ENCODE measurements around the gene MMADHC. TPM values are rescaled to one million over a fixed set of nuclear protein-coding genes. Genes with fewer than 3 reads are reported as not detected.

MMADHC gene
- total and polyA plus RNA-seq, 2 donors from 2014 or later, result 77.1 to 84.8 TPM

DNA sequence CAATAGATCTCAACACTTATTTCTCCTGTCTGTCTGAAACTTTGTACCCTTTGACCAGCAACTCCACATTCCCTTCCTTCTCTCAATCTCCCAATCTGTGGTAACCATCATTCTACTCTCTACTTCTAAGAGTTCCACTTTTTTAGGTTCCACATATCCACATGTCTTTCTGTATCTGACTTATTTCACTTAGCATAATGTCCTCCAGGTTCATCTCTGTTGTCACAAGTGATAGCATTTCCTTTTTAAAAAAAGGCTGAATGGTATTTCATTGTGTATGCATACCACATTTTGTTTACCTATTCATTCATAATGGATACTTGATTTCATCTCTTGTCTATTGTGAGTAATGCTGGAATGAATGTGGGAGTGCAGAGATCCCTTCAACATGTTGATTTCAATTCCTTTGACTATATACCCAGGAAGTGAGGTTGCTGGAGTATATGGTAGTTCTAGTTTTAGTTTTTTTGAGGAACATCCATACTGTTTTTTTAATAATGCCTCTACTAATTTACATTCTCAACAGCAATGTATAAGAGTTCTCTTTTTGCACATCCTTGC lies 18.8 kb upstream of the MMADHC start:
- TF ChIP-seq, protein P1, sequence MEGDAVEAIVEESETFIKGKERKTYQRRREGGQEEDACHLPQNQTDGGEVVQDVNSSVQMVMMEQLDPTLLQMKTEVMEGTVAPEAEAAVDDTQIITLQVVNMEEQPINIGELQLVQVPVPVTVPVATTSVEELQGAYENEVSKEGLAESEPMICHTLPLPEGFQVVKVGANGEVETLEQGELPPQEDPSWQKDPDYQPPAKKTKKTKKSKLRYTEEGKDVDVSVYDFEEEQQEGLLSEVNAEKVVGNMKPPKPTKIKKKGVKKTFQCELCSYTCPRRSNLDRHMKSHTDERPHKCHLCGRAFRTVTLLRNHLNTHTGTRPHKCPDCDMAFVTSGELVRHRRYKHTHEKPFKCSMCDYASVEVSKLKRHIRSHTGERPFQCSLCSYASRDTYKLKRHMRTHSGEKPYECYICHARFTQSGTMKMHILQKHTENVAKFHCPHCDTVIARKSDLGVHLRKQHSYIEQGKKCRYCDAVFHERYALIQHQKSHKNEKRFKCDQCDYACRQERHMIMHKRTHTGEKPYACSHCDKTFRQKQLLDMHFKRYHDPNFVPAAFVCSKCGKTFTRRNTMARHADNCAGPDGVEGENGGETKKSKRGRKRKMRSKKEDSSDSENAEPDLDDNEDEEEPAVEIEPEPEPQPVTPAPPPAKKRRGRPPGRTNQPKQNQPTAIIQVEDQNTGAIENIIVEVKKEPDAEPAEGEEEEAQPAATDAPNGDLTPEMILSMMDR (IDR thresholded peaks at IDR 0.05; ENCODE audit: borderline replicate concordance, extremely low read depth, insufficient read depth), result no peak
- H3K4me1 ChIP-seq (ENCODE audit: control insufficient read depth in 2 of 3, insufficient read depth in 2 of 3, low read depth in 1 of 3, low read length in 3 of 3), result no peaks in the 10 kb centered on the region
- intact Hi-C loops (cut with DNase I), result loop anchor here (10.0 kb wide), 1 partner anchor 1638 kb away; no protein-coding TSS in a partner anchor
- H3K36me3 ChIP-seq (ENCODE audit: control insufficient read depth in 2 of 3, insufficient read depth in 3 of 3, low read length in 3 of 3), result no peaks in the 10 kb centered on the region
- FAIRE-seq (no peak), DNase-seq (no peak)
- H3K9me3 ChIP-seq (ENCODE audit: control insufficient read depth in 2 of 3, insufficient read depth in 1 of 3, low read length in 3 of 3), result no peaks in the 10 kb centered on the region
- H3K27me3 ChIP-seq (ENCODE audit: control insufficient read depth, insufficient read depth, low read length), result no peaks in the 10 kb centered on the region
- H3K27ac ChIP-seq (ENCODE audit: low read depth in 2 of 2, low read length in 2 of 2), result no peak overlapping the region
- H3K4me3 ChIP-seq (ENCODE audit: low read length in 3 of 3), result no peak overlapping the region
- H3K9ac ChIP-seq (ENCODE audit: low read length in 3 of 3), result no peak overlapping the region

DNA sequence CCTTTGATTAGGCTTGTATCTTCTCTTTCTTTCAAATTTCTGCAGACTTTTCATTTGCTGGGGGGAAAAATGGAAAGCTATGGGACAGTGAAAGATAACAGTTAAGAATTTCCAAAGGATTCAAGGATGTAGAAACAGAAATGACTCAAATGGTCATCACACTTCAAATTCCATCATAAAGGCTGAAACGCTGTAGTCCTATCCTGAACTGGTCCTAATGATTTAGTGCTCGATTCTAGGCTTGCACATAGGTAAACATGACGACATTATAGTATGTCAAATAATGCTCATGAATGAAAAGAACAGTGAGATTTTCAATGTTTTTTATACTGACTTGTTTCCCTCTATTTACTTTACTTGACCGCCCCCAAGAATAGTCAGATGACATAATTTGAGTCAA lies 15.7 kb upstream of the MMADHC start:
- DNase-seq, result no peak
- Histone ChIP-seq H3K9me3 (ENCODE audit: control insufficient read depth in 2 of 3, insufficient read depth in 1 of 3, low read length in 3 of 3) (peaks cover 0 to 5% (median 0%) of the 10 kb centered on the region in 3 donors), H3K27me3 (ENCODE audit: control insufficient read depth, insufficient read depth, low read length) (no peaks in the 10 kb centered on the region), H3K27ac (ENCODE audit: low read depth in 2 of 2, low read length in 2 of 2) (no peak overlapping the region), H3K4me1 (ENCODE audit: control insufficient read depth in 2 of 3, insufficient read depth in 2 of 3, low read depth in 1 of 3, low read length in 3 of 3) (no peaks in the 10 kb centered on the region), H3K9ac (ENCODE audit: low read length in 3 of 3) (no peak overlapping the region), H3K36me3 (ENCODE audit: control insufficient read depth in 2 of 3, insufficient read depth in 3 of 3, low read length in 3 of 3) (no peaks in the 10 kb centered on the region), H3K4me3 (ENCODE audit: low read length in 3 of 3) (no peak overlapping the region)
- intact Hi-C loops (cut with DNase I), result loop anchor here (10.0 kb wide), 1 partner anchor 1642 kb away; no protein-coding TSS in a partner anchor
- TF ChIP-seq, protein P1 (IDR thresholded peaks at IDR 0.05; ENCODE audit: borderline replicate concordance, extremely low read depth, insufficient read depth), result no peak
- FAIRE-seq, result no peak

DNA sequence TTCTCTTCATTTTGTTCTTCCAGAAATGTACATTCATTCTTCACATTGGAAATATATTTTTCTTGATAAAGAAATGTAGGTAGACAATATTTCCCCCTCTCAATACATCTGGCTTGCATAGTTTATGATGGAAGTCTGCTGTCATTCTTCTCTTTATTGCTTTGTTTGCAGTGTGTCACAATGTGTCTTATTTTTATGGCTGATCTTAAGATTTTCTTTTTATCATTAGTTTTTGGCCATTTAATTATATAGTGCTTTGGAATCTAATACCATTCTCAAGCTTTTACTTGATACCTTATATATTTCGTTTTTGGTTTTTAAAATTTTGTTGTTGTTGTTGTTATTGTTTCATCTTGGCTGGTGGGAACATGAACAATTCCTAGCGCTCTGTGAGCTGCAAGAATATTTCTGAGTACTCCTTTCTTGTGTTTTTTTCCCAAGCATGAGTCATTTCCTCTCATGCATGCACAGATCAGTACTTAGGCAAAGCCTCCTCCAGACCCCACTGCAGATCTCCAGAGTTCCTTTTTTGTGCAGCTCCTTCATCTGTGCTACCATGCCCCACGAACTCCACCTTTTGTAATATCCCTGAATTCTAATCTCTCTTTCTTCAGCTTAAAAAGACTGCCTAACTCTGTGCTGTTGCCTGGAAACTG lies 13.7 kb upstream of the MMADHC start:
- TF ChIP-seq, protein P1 (IDR thresholded peaks at IDR 0.05; ENCODE audit: borderline replicate concordance, extremely low read depth, insufficient read depth), result no peak
- no peaks in the 10 kb centered on the region for H3K36me3 ChIP-seq (ENCODE audit: control insufficient read depth in 2 of 3, insufficient read depth in 3 of 3, low read length in 3 of 3)
- no peak for DNase-seq
- H3K9ac ChIP-seq (ENCODE audit: low read length in 3 of 3), result no peak overlapping the region
- intact Hi-C loops (cut with DNase I), result loop anchor here (10.0 kb wide), 1 partner anchor 1644 kb away; no protein-coding TSS in a partner anchor
- peaks cover 0 to 5% (median 0%) of the 10 kb centered on the region in 3 donors for H3K9me3 ChIP-seq (ENCODE audit: control insufficient read depth in 2 of 3, insufficient read depth in 1 of 3, low read length in 3 of 3)
- H3K27me3 ChIP-seq (ENCODE audit: control insufficient read depth, insufficient read depth, low read length), result no peaks in the 10 kb centered on the region
- H3K4me3 ChIP-seq (ENCODE audit: low read length in 3 of 3), result no peak overlapping the region
- no peak for FAIRE-seq
- H3K4me1 ChIP-seq (ENCODE audit: control insufficient read depth in 2 of 3, insufficient read depth in 2 of 3, low read depth in 1 of 3, low read length in 3 of 3), result peaks cover 0 to 4% (median 0%) of the 10 kb centered on the region in 3 donors
- H3K27ac ChIP-seq (ENCODE audit: low read depth in 2 of 2, low read length in 2 of 2), result no peak overlapping the region

Data from kidney (tissue), 14 donors.